Neural cell (in vitro differentiated cells): Measurements from ENCODE around the gene ATRAID. TPM values are rescaled to one million over a fixed set of nuclear protein-coding genes. Genes with fewer than 3 reads are reported as not detected.

Source experiments
- H2AFZ ChIP-seq: fragments of 200-600, 300-800 bp; sonication (generic), shearing (Covaris generic); 2 replicates; pipeline ENCODE4 v1.6.0; 2014; ENCODE audit warnings: low read depth, mild to moderate bottlenecking, antibody characterized with exemption, low read length, moderate library complexity
- H3F3A ChIP-seq: fragments of 200-600 bp; shearing (Covaris generic); 2 replicates; pipeline ENCODE4 v1.6.1; 2016; ENCODE audit warnings: mild to moderate bottlenecking, moderate library complexity, mixed read lengths, antibody characterized with exemption, low read length; ENCODE audit not compliant: insufficient read depth, poor library complexity, severe bottlenecking
- H3K27ac ChIP-seq: fragments of 200-600, 300-800 bp; sonication (generic), shearing (Covaris generic); 2 replicates; pipeline ENCODE4 v1.5.1; 2014; ENCODE audit warnings: mild to moderate bottlenecking, low read length, moderate library complexity
- H3K27me3 ChIP-seq: fragments of 300-800, 200-600 bp; sonication (generic), shearing (Covaris generic); 2 replicates; pipeline ENCODE4 v1.6.0; 2014; ENCODE audit warnings: mild to moderate bottlenecking, low read depth, low read length, moderate library complexity; ENCODE audit not compliant: insufficient read depth
- H3K36me3 ChIP-seq: fragments of 300-800, 200-600 bp; sonication (generic), shearing (Covaris generic); 2 replicates; pipeline ENCODE4 v1.5.1; 2014; ENCODE audit warnings: mild to moderate bottlenecking, antibody characterized with exemption, low read length, moderate library complexity; ENCODE audit not compliant: insufficient read depth
- H3K4me2 ChIP-seq: fragments of 300-800, 200-600 bp; sonication (generic), shearing (Covaris generic); 2 replicates; pipeline ENCODE4 v1.6.0; 2014; ENCODE audit warnings: mild to moderate bottlenecking, low read length
- H3K4me3 ChIP-seq: fragments of 300-800, 200-600 bp; sonication (generic), shearing (Covaris generic); 2 replicates; pipeline ENCODE4 v1.5.1; 2014; ENCODE audit warnings: mild to moderate bottlenecking, low read length, moderate library complexity
- H3K79me2 ChIP-seq: fragments of 200-600 bp; shearing (Covaris generic); replicated peaks from 2 replicates; pipeline ENCODE4 v1.6.0; 2014; ENCODE audit warnings: mild to moderate bottlenecking, low read length, moderate library complexity; ENCODE audit not compliant: insufficient read depth
- H3K9ac ChIP-seq: fragments of 300-800, 200-600 bp; sonication (generic), shearing (Covaris generic); 2 replicates; pipeline ENCODE4 v1.6.1; 2016; ENCODE audit warnings: mild to moderate bottlenecking, low read length, mixed read lengths
- H3K9me2 ChIP-seq: fragments of 200-600 bp; shearing (Covaris generic); 2 replicates; pipeline ENCODE4 v1.6.1; 2016; ENCODE audit warnings: mild to moderate bottlenecking, low read length, mixed read lengths; ENCODE audit not compliant: insufficient read depth
- H3K9me3 ChIP-seq: fragments of 200-600, 300-800 bp; sonication (generic), shearing (Covaris generic); 2 replicates; pipeline ENCODE4 v1.6.1; 2016; ENCODE audit warnings: mild to moderate bottlenecking, mixed run types, low read length, moderate library complexity, mixed read lengths
- H4K20me1 ChIP-seq: fragments of 200-600 bp; shearing (Covaris generic); 2 replicates; pipeline ENCODE4 v1.6.1; 2016; ENCODE audit warnings: mild to moderate bottlenecking, mixed run types; ENCODE audit not compliant: insufficient read depth
- CTCF ChIP-seq: fragments of 450-650 bp; IDR thresholded peaks from 2 replicates; pipeline ENCODE4 v1.5.1; 2014; ENCODE audit warnings: antibody characterized with exemption, mild to moderate bottlenecking, moderate library complexity; ENCODE audit not compliant: poor library complexity, severe bottlenecking
- EP300 ChIP-seq: fragments of 450-650 bp; conservative IDR thresholded peaks from 2 replicates; pipeline ENCODE4 v1.6.1; 2014; ENCODE audit warnings: antibody characterized with exemption, mild to moderate bottlenecking, moderate library complexity; ENCODE audit not compliant: poor library complexity, severe bottlenecking
- EZH2 ChIP-seq: fragments of 200-600, 300-800 bp; shearing (Covaris generic), sonication (generic); IDR thresholded peaks from 2 replicates; pipeline ENCODE4 v1.6.1; 2014; ENCODE audit warnings: antibody characterized with exemption, low read length, borderline replicate concordance, mild to moderate bottlenecking; ENCODE audit not compliant: insufficient read depth, poor library complexity, severe bottlenecking
- MXI1 ChIP-seq: fragments of 450-650 bp; conservative IDR thresholded peaks from 2 replicates; pipeline ENCODE4 v1.6.1; 2014; ENCODE audit warnings: antibody characterized with exemption, mild to moderate bottlenecking; ENCODE audit not compliant: poor library complexity, severe bottlenecking
- POLR2AphosphoS5 ChIP-seq: IDR thresholded peaks from 2 replicates; pipeline ENCODE4 v1.6.1; 2012
- RAD21 ChIP-seq: fragments of 450-650 bp; conservative IDR thresholded peaks from 2 replicates; pipeline ENCODE4 v1.6.1; 2014; ENCODE audit warnings: antibody characterized with exemption, mild to moderate bottlenecking, moderate library complexity
- REST ChIP-seq: IDR thresholded peaks from 2 replicates; pipeline ENCODE4 v1.6.1; 2012; ENCODE audit warnings: borderline replicate concordance
- SMC3 ChIP-seq: fragments of 450-650 bp; conservative IDR thresholded peaks from 2 replicates; pipeline ENCODE4 v1.6.1; 2014; ENCODE audit warnings: antibody characterized with exemption, mild to moderate bottlenecking, moderate library complexity; ENCODE audit not compliant: poor library complexity
- TAF1 ChIP-seq: IDR thresholded peaks from 2 replicates; pipeline ENCODE4 v1.6.1; 2012; ENCODE audit warnings: low read depth
- polyA plus RNA-seq: library from polyadenylated mRNA; depleted of rRNA; stranded (reverse); fragments of >200 nt; gene quantifications from 2 replicates; pipeline ENCODE4 v1.2.3, GENCODE V29; 2014

ATRAID gene
- polyA plus RNA-seq, 1 donor from 2014 or later, result 94.3 TPM

- Histone ChIP-seq H3K9me3 (no peaks in the 10 kb centered on the region), H2AFZ (no peak overlapping the region), H3K79me2 (peaks cover under 1% of the 10 kb centered on the region), H3K9me2 (no peaks in the 10 kb centered on the region), H3K27me3 (no peaks in the 10 kb centered on the region), H4K20me1 (no peaks in the 10 kb centered on the region), H3K27ac (no peak overlapping the region), H3K4me2 (no peak overlapping the region), H3K9ac (no peak overlapping the region), H3K4me3 (peak overlapping the region; percentile 86), H3F3A (no peaks in the 10 kb centered on the region), H3K36me3 (no peaks in the 10 kb centered on the region)
- TF ChIP-seq RAD21 (no peak), TAF1 (no peak)
These were observed 6.8 kb downstream of the ATRAID start for GRCh38 chr2:27218614-27219013.

GRCh38 chr2:27219091-27219490 lies 7.2 kb downstream of the ATRAID start:
- Histone ChIP-seq H3K9me2 (no peaks in the 10 kb centered on the region), H3F3A (no peaks in the 10 kb centered on the region), H3K27me3 (no peaks in the 10 kb centered on the region), H2AFZ (no peak overlapping the region), H3K4me2 (no peak overlapping the region), H3K4me3 (no peak overlapping the region), H3K36me3 (no peaks in the 10 kb centered on the region), H3K79me2 (no peaks in the 10 kb centered on the region), H4K20me1 (no peaks in the 10 kb centered on the region), H3K9me3 (no peaks in the 10 kb centered on the region), H3K9ac (no peak overlapping the region), H3K27ac (no peak overlapping the region)
- no peak for TF ChIP-seq CTCF
- TF ChIP-seq EZH2, result no peak
- TF ChIP-seq TAF1, result no peak
- no peak for TF ChIP-seq EP300
- TF ChIP-seq RAD21, result no peak
- no peak for TF ChIP-seq MXI1
- TF ChIP-seq SMC3, result no peak
- no peak for TF ChIP-seq POLR2AphosphoS5
- TF ChIP-seq REST, result no peak

- no peak overlapping the region for H3K27ac ChIP-seq
These were observed 8.2 kb downstream of the ATRAID start for GRCh38 chr2:27220091-27220490.

More at GRCh38 chr2:27220091-27220490, 8.2 kb downstream of the ATRAID start:
- Histone ChIP-seq H3K9me2 (no peaks in the 10 kb centered on the region), H3K27me3 (no peaks in the 10 kb centered on the region), H2AFZ (no peak overlapping the region), H3K36me3 (no peaks in the 10 kb centered on the region), H3K4me3 (no peak overlapping the region), H3K9ac (no peak overlapping the region), H3K79me2 (no peaks in the 10 kb centered on the region), H4K20me1 (no peaks in the 10 kb centered on the region), H3F3A (no peaks in the 10 kb centered on the region), H3K4me2 (no peak overlapping the region), H3K9me3 (no peaks in the 10 kb centered on the region)
- TF ChIP-seq MXI1 (no peak), SMC3 (no peak), REST (no peak), EP300 (no peak)
